Omental fat pad (tissue), 4 donors: ENCODE measurements around the gene FAM98B. TPM values are rescaled to one million over a fixed set of nuclear protein-coding genes. Genes with fewer than 3 reads are reported as not detected.
"Not testable (repeated sequence)": the region's sequence is repeated elsewhere in the genome, so short reads cannot be mapped to it uniquely, and the experiment has no call there.

ENCODE experiments used
- ATAC-seq: fragments of 150-250 bp; one replicate; pipeline ENCODE4 v1.9.1; 2016; ENCODE audit warnings: mild to moderate bottlenecking, moderate library complexity; ENCODE audit not compliant: low FRiP score
- DNase-seq: peaks from one replicate; pipeline ENCODE4 v3.0.0-alpha.2; 2019; ENCODE audit warnings: low spot score
- total RNA-seq, 4 donors: library from RNA; depleted of rRNA; stranded (reverse); fragments of >200 nt; gene quantifications; one replicate each; pipeline ENCODE4 v1.1.0, GENCODE V29; 2016
- TF ChIP-seq, protein P1 (sequence below), 3 donors: fragments of 450-650 bp; IDR thresholded peaks; one replicate each; pipeline ENCODE4 v1.5.1; 2016 to 2017; ENCODE audit warnings: antibody characterized with exemption in 3 of 3, mild to moderate bottlenecking in 3 of 3, moderate library complexity in 2 of 3

FAM98B gene
- total RNA-seq, 4 donors from 2014 or later = 7.6 to 18.3 (median 10.7) TPM

DNA sequence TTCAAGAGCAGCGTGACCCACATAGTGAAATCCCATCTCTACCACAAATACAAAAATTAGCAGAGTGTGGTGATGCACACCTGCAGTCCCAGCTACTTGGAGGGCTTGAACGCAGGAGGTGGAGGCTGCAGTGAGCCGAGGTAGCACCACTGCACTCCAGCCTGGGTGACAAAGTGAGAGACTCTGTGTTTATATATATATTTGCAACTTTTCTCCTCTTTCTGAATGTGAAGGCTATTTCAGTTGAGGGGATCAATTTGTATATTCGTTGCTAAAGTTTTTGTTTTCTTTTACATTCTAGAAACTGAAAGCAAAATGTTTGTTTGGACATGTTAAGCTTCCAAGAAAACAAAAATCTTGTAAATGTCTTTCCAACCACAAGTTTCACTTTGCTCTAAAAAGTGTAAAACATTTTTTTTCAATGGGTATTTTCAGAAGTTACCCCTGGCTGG is 29.8 kb upstream of the FAM98B start:
- TF ChIP-seq, protein P1, sequence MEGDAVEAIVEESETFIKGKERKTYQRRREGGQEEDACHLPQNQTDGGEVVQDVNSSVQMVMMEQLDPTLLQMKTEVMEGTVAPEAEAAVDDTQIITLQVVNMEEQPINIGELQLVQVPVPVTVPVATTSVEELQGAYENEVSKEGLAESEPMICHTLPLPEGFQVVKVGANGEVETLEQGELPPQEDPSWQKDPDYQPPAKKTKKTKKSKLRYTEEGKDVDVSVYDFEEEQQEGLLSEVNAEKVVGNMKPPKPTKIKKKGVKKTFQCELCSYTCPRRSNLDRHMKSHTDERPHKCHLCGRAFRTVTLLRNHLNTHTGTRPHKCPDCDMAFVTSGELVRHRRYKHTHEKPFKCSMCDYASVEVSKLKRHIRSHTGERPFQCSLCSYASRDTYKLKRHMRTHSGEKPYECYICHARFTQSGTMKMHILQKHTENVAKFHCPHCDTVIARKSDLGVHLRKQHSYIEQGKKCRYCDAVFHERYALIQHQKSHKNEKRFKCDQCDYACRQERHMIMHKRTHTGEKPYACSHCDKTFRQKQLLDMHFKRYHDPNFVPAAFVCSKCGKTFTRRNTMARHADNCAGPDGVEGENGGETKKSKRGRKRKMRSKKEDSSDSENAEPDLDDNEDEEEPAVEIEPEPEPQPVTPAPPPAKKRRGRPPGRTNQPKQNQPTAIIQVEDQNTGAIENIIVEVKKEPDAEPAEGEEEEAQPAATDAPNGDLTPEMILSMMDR (IDR thresholded peaks at IDR 0.05) = no peak
- DNase-seq (no peak), ATAC-seq (no peak)

DNA sequence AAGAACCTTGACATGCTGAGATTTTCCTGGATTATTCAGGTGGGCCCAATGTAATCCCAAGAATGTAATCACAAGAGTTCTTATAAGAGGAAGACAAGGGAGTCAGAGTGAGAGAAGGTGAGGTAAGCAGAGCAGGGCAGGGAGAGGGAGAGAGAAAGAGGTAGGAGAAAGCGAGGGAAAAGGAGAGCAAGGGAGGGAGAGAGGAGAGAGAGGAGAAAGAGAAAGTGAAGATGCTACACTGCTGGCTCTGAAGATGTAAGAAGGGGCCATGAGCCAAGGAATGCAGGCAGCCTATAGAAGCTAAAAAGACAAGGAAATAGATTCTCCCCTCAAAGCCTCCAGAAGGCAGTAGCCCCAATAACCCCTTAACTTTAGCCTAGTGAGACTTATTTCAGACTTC is 28.7 kb upstream of the FAM98B start:
- TF ChIP-seq, protein P1 (IDR thresholded peaks at IDR 0.05) = no peak
- DNase-seq (no peak), ATAC-seq (no peak)

DNA sequence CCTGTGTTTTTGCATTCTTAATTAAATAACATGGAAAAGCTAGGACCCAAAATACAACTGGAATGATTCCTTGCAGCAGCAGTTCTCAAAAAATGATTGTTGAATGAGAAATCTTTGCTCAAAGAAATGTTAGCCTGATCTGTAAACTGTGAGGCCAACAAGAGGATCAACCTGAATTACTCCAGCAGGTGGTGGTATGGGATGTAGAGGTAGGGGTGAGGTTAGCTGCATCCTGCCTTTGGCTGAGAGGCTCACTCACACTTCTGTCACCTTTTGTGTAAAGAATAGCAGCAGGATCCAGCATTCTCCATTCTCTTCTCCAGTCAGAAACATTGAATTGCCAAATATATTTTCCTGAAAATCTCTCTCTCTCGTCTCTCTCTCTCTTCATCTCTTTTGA is 26.5 kb upstream of the FAM98B start:
- DNase-seq (no peak), ATAC-seq (no peak)

DNA sequence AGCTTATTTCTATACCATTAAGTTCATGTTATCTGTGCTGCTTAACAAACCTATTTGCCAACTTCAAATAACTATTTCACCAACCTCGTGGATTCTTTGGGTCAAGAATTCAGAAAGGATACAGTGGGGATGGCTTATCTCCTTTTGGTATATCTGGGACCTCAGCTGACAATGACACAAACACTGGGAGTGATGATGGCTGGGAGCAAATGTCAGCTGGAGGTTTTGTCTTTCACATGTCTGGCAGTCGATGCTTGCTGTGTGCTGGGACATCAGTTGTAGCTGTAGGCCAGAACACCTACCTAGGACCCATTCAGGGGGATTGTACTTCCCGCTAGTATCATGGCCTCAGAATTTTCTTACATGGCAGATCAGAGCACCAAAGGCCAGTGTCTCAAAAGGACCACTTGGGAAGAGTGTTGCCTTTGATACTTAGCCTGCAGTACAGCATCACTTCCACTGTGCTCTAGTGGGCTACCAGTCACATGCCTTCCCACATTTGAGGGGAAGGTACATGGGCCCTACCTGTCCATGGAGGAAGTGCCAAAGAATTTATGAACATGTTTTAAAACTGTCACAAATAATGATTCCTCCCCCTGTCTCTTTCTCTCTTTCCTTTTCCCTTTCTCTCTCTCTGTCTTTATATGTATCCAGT is 23.7 kb upstream of the FAM98B start:
- TF ChIP-seq, protein P1 (IDR thresholded peaks at IDR 0.05) = no peak
- ATAC-seq (no peak), DNase-seq (no peak)

More for the DNA sequence above, 26.5 kb upstream of the FAM98B start:
- TF ChIP-seq, protein P1 (IDR thresholded peaks at IDR 0.05) = no peak

DNA sequence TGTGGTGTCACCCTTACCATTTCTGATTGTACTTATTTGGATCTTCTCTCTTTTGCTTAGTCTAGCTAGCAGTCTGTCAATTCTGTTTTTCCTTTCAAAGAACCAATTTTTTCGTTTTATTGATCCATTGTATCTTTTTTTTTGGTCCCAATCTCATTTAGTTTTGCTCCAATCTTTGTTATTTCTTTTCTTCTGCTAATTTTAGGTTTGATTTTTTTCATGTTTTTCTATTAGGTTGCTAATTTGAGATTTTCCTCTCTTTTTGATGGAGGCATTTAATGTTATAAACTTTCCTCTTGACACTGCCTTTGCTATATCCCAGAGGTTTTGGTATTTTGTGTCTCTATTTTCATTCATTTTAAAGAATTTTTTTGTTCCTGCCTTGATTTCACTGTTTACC is 16.9 kb upstream of the FAM98B start:
- TF ChIP-seq, protein P1 (IDR thresholded peaks at IDR 0.05) = no peak
- no peak for DNase-seq
- ATAC-seq = no peak

DNA sequence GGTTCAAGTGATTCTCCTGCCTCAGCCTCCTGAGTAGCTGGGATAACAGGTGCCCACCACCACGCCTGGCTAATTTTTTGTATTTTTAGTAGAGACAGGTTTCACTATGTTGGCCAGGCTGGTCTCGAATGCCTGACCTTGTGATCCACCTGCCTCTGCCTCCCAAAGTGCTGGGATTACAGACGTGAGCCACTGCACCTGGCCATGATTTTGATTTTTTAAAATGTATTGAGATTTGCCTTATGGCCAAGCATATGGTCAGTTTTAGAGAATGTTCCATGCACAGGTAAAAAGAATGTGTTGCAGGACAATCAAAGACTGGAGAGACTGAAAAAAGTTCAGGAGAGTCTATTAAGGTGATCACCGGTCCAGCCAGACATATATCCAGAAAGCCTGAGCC is 16.3 kb upstream of the FAM98B start:
- not testable (repeated sequence) for ATAC-seq, DNase-seq

DNA sequence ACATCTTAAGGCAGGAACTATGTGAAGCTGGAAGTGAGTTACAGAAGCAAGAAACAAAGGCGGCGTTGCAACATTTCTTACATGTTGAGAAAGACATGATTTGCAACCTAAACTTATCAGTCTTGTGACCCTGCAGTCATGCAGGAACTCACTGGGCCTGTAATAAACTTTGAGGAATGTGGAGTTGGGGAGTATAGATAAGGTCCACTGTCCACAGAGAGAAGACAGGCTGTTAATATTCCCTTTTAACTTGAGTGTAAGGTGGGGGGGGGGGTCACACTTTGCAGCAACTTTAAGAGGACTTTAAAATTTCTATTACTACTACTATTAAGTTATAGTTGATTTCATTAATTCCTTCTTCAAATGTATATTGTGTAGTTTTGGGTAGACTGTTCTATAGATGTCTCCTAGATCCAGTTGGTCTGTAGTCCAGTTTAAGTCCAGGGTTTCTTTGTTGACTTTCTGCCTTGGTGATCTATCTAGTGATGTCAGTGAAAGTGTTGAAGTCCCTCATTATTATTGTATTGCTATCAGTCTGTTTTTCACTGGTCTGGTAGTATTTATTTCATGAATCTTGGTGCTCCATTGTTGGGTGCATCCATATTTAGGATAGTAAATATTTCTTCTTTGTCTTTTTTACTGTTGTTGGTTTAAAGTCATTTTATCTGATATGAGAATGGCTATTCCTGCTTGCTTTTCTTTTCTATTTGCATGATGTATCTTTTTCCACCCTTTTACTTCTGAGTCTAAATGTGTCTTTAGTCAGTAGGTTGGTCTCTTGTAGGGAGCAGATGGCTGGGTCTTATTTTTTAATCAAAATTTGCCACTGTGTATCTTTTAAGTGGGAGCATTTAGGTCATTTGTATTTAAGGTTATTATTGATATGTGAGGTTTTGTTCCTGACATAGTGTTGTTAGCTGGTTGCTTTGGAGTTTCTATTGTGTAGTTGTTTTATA is 15.6 kb upstream of the FAM98B start:
- ATAC-seq = no peak
- DNase-seq = no peak
- TF ChIP-seq, protein P1 (IDR thresholded peaks at IDR 0.05) = no peak
